ENCODE results near the gene SUN1. TPM values are rescaled to one million over a fixed set of nuclear protein-coding genes. Genes with fewer than 3 reads are reported as not detected.

Gene SUN1
- total and polyA plus RNA-seq, 10 of the 15 experiments (the other 5 are each of a cell fraction or from before 2014, with no cell fraction given): 27.8 to 107 (median 65.8) TPM

DNA sequence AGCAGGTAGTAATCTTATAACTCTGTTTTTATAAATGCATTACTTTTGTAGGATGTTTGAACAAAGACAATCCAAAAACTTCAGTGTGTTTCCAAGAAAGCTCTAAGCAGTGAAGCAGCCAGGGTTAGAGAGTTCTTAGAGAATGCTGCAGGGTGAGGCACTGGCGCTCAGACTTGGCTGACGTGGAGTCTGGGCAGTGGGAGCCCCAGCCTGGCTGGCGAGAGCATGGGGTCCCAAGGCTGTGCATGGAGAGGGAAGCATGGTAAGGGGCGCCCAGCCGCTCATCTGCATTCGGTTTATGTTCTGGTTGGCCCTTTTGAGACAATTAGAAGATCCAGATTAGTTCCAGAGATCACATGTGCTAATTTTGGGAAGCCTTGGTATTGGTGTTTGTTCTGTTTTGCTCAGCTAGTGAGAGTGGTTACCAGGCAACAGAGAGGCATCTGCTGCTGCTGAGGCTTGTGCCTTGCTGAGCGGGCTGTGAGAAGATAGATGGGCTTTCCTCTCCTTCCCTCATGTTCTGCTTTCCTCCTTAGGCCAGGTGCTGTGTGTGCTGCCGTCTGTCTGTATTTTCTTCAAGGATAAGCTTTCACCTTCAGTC, 10.3 kb downstream of the SUN1 start (continued):
- TF ChIP-seq, protein P1, sequence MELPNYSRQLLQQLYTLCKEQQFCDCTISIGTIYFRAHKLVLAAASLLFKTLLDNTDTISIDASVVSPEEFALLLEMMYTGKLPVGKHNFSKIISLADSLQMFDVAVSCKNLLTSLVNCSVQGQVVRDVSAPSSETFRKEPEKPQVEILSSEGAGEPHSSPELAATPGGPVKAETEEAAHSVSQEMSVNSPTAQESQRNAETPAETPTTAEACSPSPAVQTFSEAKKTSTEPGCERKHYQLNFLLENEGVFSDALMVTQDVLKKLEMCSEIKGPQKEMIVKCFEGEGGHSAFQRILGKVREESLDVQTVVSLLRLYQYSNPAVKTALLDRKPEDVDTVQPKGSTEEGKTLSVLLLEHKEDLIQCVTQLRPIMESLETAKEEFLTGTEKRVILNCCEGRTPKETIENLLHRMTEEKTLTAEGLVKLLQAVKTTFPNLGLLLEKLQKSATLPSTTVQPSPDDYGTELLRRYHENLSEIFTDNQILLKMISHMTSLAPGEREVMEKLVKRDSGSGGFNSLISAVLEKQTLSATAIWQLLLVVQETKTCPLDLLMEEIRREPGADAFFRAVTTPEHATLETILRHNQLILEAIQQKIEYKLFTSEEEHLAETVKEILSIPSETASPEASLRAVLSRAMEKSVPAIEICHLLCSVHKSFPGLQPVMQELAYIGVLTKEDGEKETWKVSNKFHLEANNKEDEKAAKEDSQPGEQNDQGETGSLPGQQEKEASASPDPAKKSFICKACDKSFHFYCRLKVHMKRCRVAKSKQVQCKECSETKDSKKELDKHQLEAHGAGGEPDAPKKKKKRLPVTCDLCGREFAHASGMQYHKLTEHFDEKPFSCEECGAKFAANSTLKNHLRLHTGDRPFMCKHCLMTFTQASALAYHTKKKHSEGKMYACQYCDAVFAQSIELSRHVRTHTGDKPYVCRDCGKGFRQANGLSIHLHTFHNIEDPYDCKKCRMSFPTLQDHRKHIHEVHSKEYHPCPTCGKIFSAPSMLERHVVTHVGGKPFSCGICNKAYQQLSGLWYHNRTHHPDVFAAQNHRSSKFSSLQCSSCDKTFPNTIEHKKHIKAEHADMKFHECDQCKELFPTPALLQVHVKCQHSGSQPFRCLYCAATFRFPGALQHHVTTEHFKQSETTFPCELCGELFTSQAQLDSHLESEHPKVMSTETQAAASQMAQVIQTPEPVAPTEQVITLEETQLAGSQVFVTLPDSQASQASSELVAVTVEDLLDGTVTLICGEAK (IDR thresholded peaks at IDR 0.05; ENCODE audit: borderline replicate concordance): no peak
- no peak for TF ChIP-seq MEF2B (IDR thresholded peaks at IDR 0.05; ENCODE audit: partially characterized antibody, poor library complexity, severe bottlenecking)
- no peak for TF ChIP-seq TCF12 (IDR thresholded peaks at IDR 0.05; ENCODE audit: low read depth, low read length)
- TF ChIP-seq SREBF2 (IDR thresholded peaks at IDR 0.05; ENCODE audit: low read length): no peak
- TF ChIP-seq, protein P2, sequence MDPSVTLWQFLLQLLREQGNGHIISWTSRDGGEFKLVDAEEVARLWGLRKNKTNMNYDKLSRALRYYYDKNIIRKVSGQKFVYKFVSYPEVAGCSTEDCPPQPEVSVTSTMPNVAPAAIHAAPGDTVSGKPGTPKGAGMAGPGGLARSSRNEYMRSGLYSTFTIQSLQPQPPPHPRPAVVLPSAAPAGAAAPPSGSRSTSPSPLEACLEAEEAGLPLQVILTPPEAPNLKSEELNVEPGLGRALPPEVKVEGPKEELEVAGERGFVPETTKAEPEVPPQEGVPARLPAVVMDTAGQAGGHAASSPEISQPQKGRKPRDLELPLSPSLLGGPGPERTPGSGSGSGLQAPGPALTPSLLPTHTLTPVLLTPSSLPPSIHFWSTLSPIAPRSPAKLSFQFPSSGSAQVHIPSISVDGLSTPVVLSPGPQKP (IDR thresholded peaks at IDR 0.05; ENCODE audit: low read depth, low read length): no peak
- TF ChIP-seq POLR2AphosphoS2 (IDR thresholded peaks at IDR 0.05; ENCODE audit: low read depth, low read length): no peak

DNA sequence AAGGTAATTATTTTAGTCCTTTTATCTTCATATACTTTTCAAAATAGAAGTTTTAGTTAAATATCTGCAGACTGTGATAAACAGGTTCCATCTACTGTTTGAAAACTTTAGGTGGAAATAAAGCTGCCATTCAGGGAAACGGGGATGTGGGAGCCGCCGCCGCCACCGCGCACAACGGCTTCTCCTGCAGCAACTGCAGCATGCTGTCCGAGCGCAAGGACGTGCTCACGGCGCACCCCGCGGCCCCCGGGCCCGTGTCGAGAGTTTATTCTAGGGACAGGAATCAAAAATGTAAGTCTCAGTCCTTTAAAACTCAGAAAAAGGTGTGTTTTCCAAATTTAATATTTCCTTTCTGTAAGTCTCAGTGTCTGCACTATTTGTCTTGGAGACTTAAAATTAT, 11.0 kb downstream of the SUN1 start:
- H3K27me3 ChIP-seq (replicated peaks in 1 of 2; ENCODE audit: control insufficient read depth in 2 of 2, insufficient read depth in 2 of 2, low read length in 1 of 2): no peaks in the 10 kb centered on the region
- H3K27ac ChIP-seq (ENCODE audit: control insufficient read depth, insufficient read depth): no peak overlapping the region
- TF ChIP-seq SMAD1 (IDR thresholded peaks at IDR 0.05; ENCODE audit: low read depth, partially characterized antibody) (no peak), SREBF2 (IDR thresholded peaks at IDR 0.05; ENCODE audit: low read length) (no peak), EZH2 (IDR thresholded peaks at IDR 0.05; ENCODE audit: borderline replicate concordance, control insufficient read depth, low read depth, low read length) (no peak)
- POLR2A ChIA-PET: interaction anchor here (0.5 kb wide), 1 partner anchor 35 kb away, joined by 4 read pairs; no protein-coding TSS in a partner anchor
- FAIRE-seq (no peak), DNase-seq (ENCODE audit: low read depth, low spot score) (no peak), ATAC-seq (no peak)
- no peak overlapping the region for H3K4me3 ChIP-seq
- H4K20me1 ChIP-seq (ENCODE audit: control insufficient read depth, insufficient read depth): no peaks in the 10 kb centered on the region
- SMC1A ChIA-PET (ENCODE audit: uncharacterized antibody, unreplicated experiment): interaction anchor here (2.0 kb wide), 1 partner anchor 30 kb away, joined by 7 read pairs; no protein-coding TSS in a partner anchor
- RAD21 ChIA-PET (ENCODE audit: unreplicated experiment): no interaction called here
- intact Hi-C loops (cut with micrococcal nuclease; ENCODE audit: unreplicated experiment): no loop called here
- no peaks in the 10 kb centered on the region; the same call in 1 of the 2 replicates for H3K79me2 ChIP-seq (ENCODE audit: control insufficient read depth, insufficient read depth, low read length)
- peaks cover 16 to 21% of the 10 kb centered on the region in 2 experiments for H3K36me3 ChIP-seq (ENCODE audit: control insufficient read depth in 2 of 2, insufficient read depth in 2 of 2, low read length in 1 of 2)
- H3K4me2 ChIP-seq (ENCODE audit: control insufficient read depth, insufficient read depth): no peak overlapping the region
- no peak overlapping the region for H3K9ac ChIP-seq (ENCODE audit: control insufficient read depth, insufficient read depth, low read length)
- no peaks in the 10 kb centered on the region; the same call in 2 of the 3 replicates for H3K9me3 ChIP-seq (replicated peaks; ENCODE audit: control insufficient read depth, insufficient read depth, low read length)
- no TSS peak for BruUV-seq (replicated peaks)
- WGBS (ENCODE audit: insufficient coverage, insufficient replicate concordance, low lambda C conversion rate, missing lambda C conversion rate): 98% methylated on average over 17 of the region's 17 CpGs
- H2AFZ ChIP-seq (ENCODE audit: control insufficient read depth, low read depth, low read length): no peak overlapping the region
- H3K4me1 ChIP-seq (ENCODE audit: control insufficient read depth, insufficient read depth, low read length): no peaks in the 10 kb centered on the region
- CTCF ChIA-PET: interaction anchor here (1.2 kb wide), 1 partner anchor 30 kb away, joined by 3 read pairs; no protein-coding TSS in a partner anchor
- in situ Hi-C loops (cut with MboI): no loop called here
